SK-N-SH treated with all-trans-retinoic acid at 6 μM for 48 hours (cell line): ENCODE results near the gene IKZF1.

Experiments used
- ARNTL ChIP-seq: fragments of 450-650 bp; formaldehyde crosslinking; IDR thresholded peaks from 2 replicates; pipeline ENCODE4 v1.5.0; 2020; ENCODE audit warnings: low read depth, mild to moderate bottlenecking, moderate library complexity, borderline replicate concordance
- CSDC2 ChIP-seq: fragments of 250-450 bp; sonication (Bioruptor Pico); IDR thresholded peaks from 2 replicates; pipeline ENCODE4 v1.5.0; 2020; ENCODE audit warnings: mild to moderate bottlenecking, moderate library complexity
- CSRNP3 ChIP-seq: fragments of 250-450 bp; sonication (Bioruptor Pico); IDR thresholded peaks from 2 replicates; pipeline ENCODE4 v1.5.1; 2021; ENCODE audit warnings: mild to moderate bottlenecking, moderate library complexity
- POU6F1 ChIP-seq: fragments of 250-450 bp; sonication (Bioruptor Pico); IDR thresholded peaks from 2 replicates; pipeline ENCODE4 v1.8.0; 2021; ENCODE audit warnings: low read depth, mild to moderate bottlenecking, moderate library complexity, borderline replicate concordance
- ZC3H10 ChIP-seq: fragments of 250-450 bp; sonication (Bioruptor Pico); IDR thresholded peaks from 2 replicates; pipeline ENCODE4 v1.5.1; 2021; ENCODE audit warnings: mild to moderate bottlenecking, moderate library complexity

GRCh38 chr7:50393076-50393475, 88.6 kb downstream of the IKZF1 start:
- TF ChIP-seq ZC3H10 (no peak), CSRNP3 (CRISPR knock-in tag) (no peak), POU6F1 (CRISPR knock-in tag) (no peak), ARNTL (CRISPR knock-in tag) (no peak), CSDC2 (CRISPR knock-in tag) (no peak)
